GM12801 (cell line): ENCODE measurements around the gene GGTLC2.

Experiments
- TF ChIP-seq, protein P1 (sequence below): IDR thresholded peaks from one replicate; pipeline ENCODE4 v1.5.1; 2011; ENCODE audit warnings: control low read depth; ENCODE audit not compliant: insufficient read length; ENCODE audit errors: extremely low read depth

Gene GGTLC2

DNA sequence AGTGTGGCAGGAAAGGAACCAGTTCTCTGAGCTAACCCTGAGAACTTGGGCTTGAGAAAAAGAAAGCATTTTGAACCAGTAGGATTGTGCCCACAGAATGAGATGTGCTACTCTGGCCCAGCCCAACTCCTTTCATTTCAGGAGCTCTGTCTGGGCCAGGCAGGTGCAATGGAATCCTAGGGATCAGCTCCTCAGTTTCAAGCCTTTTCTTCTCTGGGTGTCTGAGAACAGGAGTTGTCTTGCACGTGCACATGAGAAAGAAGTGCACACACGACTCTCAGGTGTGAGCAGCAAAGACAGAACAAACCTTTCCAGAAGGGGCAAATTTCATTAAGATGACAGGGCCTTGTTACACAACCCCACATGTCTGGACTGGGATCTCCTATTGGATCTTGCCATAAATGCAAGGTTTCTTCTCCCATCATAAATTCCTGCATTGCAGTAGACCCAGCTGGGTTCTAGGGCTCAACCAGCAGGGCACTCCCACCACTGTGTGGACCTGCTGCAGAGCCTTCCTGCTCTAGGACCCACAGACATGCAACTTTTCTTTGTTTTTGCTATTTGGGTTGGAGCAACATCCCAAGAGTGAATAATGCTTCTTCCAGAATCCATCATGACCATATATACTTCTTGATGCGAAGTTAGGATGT is 24.5 kb upstream of the GGTLC2 start:
- TF ChIP-seq, protein P1, sequence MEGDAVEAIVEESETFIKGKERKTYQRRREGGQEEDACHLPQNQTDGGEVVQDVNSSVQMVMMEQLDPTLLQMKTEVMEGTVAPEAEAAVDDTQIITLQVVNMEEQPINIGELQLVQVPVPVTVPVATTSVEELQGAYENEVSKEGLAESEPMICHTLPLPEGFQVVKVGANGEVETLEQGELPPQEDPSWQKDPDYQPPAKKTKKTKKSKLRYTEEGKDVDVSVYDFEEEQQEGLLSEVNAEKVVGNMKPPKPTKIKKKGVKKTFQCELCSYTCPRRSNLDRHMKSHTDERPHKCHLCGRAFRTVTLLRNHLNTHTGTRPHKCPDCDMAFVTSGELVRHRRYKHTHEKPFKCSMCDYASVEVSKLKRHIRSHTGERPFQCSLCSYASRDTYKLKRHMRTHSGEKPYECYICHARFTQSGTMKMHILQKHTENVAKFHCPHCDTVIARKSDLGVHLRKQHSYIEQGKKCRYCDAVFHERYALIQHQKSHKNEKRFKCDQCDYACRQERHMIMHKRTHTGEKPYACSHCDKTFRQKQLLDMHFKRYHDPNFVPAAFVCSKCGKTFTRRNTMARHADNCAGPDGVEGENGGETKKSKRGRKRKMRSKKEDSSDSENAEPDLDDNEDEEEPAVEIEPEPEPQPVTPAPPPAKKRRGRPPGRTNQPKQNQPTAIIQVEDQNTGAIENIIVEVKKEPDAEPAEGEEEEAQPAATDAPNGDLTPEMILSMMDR, result no peak

- TF ChIP-seq, protein P1, result no peak
Observed at GRCh38 chr22:22655452-22656290, 11.3 kb downstream of the GGTLC2 start.

- TF ChIP-seq, protein P1, result no peak
Observed at GRCh38 chr22:22657712-22658111, 13.3 kb downstream of the GGTLC2 start.

DNA sequence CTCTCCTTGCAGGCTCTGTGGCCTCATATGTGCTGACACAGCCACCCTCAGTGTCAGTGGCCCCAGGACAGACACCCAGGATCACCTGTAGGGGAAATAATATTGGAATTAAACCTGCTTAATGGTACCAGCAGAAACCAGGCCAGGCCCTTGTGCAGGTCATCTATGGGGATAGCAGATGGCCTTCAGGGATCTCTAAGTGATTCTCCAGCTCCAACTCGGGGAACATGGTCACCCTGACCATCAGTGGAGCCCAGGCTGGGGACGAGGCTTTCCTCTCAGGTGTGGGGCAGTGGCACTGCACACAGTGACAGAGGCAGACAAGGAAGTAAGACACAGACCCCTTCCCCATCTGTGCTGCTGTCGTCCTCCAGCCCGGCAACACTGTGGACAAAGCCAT is 16.9 kb downstream of the GGTLC2 start:
- TF ChIP-seq, protein P1, result no peak

DNA sequence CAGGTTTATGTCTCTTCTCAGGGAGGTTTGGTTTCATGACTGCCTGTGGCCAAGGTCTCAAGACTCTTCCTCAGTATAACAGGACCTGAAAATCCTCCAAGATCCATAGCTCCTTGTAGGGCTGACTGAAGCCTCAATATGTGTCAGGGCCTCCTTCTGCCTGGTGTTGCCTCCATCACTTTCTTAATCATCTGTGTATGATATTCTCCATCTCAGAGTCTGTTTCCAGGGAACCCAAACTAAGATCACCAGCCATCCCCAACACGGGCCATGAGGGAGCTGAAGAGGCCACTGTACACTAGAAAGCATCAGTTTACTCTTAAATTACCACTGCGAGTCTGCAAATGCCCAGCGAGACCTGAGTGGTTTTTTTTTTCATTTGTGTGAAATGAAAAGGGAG is 17.7 kb downstream of the GGTLC2 start:
- TF ChIP-seq, protein P1, result no peak

DNA sequence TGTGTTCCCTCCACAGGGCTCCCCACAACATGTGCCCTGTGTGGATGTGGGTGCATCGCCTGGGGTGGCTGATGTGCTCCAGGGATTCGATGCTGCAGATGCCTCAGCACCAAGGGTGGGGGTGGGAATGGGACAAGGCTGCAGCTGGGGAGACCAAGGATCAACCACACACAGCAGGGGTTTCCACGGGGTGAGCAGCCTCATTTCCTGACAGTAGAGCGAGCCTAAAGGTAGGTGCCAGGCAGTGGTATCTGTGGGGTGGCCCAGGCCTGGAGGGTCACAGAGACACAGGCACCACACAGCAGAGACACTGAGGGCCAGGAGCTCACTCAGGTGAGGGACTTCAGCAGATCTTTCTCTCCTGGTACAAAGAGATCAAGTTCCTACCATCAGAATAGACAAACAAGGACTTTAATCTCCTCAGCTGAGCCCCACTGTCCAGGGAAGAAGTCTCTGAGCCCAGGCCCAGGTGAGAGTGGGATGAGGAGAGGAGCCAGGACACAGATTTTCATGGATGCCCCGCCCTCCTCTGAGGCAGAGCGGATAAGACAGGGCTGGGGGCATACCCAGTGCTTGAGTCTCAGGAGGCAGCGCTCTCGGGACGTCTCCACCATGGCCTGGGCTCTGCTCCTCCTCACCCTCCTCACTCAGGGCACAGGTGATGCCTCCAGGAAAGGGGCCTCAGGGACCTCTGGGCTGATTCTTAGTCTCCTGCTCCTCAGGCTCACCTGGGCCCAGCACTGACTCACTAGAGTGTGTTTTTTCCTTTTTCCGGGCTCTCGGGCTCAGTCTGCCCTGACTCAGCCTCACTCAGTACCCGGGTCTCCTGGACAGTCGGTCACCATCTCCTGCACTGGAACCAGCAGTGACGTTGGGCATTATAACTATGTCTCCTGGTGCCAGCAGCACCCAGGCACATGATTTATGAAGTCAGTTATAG is 19.7 kb downstream of the GGTLC2 start:
- TF ChIP-seq, protein P1, result no peak
